ENCODE data around the gene AGR2.

Gene AGR2

GRCh38 chr7:16813232-16813616 is 8.4 kb upstream of the AGR2 start:
- no peak for DNase-seq (ENCODE audit: low read depth in 1 of 2, low spot score in 1 of 2)

DNA sequence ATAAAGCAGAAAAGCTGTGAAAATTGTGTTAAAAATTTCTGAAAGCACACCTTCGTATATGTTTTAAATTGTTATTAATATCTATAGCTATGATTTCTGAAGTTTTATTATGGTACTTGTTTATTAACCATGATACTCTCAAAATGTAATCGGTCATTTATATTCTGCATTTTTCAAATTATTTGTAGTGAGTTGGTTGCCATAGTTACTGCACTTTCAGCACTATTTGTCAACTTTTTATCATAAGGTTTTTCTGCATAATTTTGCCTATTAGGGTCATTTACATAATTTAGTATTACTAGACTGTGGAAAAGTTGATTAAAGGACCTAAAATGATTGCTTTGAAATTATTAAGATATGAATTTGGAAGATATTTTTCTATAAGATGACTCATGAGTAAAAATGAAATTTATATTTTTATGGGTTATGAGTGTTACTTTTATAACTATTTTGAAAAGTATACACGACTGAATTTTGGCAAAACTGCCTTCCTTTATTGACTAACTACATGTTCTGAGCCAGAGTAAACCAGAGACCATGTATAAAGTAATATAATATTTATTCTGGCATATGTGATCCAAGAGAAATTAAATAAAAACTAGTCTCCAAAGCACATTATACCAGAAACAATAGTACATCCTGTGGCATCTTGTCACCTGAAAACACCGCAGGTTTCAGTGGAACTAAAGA is 7.9 kb upstream of the AGR2 start:
- DNase-seq (ENCODE audit: low read depth in 1 of 2, low spot score in 1 of 2): no peak

- no peak for DNase-seq (ENCODE audit: low read depth in 1 of 2, low spot score in 1 of 2)
Measured at GRCh38 chr7:16811551-16811950, 6.8 kb upstream of the AGR2 start.

- no peak for DNase-seq (ENCODE audit: low read depth in 1 of 2, low spot score in 1 of 2)
Measured at GRCh38 chr7:16810573-16810972, 5.8 kb upstream of the AGR2 start.

GRCh38 chr7:16810112-16810511 is 5.3 kb upstream of the AGR2 start:
- DNase-seq (ENCODE audit: low read depth in 1 of 2, low spot score in 1 of 2): no peak

- no peak for DNase-seq (ENCODE audit: low read depth in 1 of 2, low spot score in 1 of 2)
Measured at GRCh38 chr7:16805441-16805840, 642 bp upstream of the AGR2 start.

DNA sequence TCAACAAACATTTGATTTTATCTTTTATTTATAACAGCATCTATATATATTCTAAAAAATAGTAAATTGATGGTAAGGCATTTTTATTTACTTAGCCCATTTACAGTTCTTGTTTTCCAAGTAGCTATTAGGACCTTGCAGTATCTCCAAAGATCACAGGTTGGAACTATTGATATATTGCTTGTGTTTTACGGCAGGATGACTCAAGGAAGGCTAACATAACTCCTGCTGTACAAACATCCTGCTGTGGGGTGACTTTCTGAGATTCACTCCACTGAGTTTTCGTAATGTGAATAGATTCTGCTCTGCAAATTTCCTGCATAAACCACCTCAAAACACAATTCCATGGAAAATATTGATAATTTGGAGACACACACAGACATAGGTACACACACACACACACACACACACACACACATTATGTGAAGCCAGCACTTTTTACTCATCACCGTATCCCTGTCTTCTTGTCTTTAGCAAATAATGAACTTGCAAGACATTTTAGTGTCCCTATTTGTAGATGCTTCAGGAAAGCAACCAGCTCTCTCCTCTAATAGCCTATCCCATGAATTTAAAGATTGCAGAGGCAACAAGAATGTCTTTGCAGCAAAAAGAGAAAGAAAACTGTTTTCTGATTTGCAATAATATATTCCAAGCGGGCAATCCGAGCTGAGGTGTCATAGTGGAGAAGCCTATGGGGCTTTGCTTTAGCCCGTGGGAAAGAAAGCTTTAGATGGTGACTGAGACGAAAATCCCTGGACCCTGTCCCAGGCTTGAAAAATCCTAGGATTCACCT is 722 bp downstream of the AGR2 start:
- no peak for DNase-seq (ENCODE audit: low read depth in 1 of 2, low spot score in 1 of 2)

- DNase-seq (ENCODE audit: low read depth in 1 of 2, low spot score in 1 of 2): no peak
Measured at GRCh38 chr7:16803125-16803524, 1.7 kb downstream of the AGR2 start.

- no peak for DNase-seq (ENCODE audit: low read depth in 1 of 2, low spot score in 1 of 2)
Measured at GRCh38 chr7:16801579-16801978, 3.2 kb downstream of the AGR2 start.

- DNase-seq (ENCODE audit: low read depth in 1 of 2, low spot score in 1 of 2): no peak
Measured at GRCh38 chr7:16801111-16801542, 3.7 kb downstream of the AGR2 start.

GRCh38 chr7:16795624-16796023 is 9.2 kb downstream of the AGR2 start:
- no peak for DNase-seq (ENCODE audit: low read depth in 1 of 2, low spot score in 1 of 2)

DNA sequence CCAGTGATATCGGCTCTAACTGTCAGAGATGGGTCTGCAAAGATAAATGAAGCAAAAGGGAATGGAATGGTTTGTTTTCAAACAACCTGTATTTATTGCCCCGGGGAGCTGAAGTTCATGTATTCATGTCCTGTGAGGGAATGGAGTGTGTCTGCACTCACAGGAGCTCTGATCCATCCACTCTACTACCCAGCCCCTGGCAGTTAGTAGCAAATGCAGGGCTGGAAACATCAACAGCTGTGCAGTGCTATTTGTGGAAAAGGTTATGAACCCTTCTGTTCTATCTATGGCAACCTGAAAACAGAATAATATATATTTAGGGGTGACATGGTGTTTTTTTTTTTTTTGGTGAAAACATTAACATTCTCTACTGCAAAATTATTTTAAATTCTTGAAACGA is 9.8 kb downstream of the AGR2 start:
- no peak for DNase-seq (ENCODE audit: low read depth in 1 of 2, low spot score in 1 of 2)

DNA sequence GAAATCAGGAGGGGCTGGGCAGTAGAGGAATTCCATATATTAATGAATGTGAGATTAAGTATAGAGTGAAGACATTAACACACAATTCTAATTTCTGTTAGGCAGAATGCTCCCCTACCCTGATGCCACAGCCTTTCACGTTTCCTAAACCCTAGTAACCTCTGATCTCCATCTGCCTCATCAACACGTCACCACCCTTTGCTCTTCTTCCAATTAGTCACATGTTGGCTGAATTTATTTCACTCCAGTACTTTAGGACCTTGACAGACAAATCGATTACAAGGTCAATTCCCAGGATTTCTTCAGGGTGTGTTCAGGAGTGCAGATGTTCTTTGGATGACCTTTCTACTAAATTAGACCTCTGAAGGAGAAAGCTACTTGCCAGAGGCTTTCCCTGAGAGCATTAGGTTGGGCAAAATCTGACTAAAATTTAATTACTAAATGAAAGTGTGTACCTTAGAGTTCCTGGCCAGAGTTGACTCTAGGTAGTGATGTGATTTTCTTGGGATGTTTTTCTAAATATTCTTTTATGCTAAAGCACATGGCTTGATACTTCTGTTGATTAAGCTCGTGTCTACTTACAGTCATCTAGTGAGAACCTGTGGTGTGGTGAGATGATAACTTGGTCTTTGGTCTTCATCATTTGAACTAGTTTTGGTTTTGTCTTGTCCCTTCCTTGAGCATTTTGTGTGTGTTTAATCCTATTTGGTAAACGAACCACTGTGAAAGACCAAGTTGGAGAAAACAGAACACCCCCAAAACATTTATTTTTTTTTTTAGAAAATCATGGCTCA is 12.7 kb downstream of the AGR2 start:
- no peak for DNase-seq (ENCODE audit: low read depth in 1 of 2, low spot score in 1 of 2)

DNA sequence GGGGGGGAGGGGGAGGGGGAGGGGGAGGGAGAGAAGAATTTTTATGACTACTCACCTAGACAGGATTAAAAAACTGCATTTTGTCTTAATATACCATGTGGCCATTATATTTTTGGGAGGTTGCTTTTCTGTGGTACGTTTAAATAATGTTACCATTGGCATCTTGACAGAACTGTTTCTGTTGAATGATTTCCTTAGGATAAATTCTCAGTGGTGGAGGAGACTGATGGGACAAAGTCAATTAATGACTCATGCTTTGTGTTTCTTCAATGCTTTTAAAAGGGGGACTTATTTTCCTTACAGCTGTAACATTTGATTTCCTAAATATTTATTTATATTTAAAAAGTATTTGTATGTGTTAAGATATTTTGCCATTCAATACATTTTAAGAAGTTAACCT is 13.7 kb downstream of the AGR2 start:
- DNase-seq (ENCODE audit: low read depth in 1 of 2, low spot score in 1 of 2): no peak

DNA sequence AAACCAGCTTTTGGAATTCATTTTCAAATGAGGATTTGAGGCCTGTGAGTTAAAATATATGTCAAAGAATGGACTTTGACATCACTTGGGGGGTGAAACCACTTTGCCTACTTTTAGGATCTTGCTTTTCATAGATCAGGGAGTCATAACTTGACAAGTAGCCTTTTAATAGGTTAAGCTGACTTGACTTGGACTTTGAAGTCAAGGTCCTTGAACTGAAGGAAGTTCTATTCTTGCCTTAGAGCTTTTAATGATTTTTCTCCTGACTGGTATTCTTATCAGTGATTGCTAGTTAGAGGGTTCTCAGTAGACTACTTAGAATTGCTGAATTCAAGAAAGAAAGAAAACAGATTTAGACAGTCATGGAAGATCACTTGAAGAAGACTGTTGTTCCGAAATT is 17.7 kb downstream of the AGR2 start:
- no peak for DNase-seq (ENCODE audit: low read depth in 1 of 2, low spot score in 1 of 2)

DNA sequence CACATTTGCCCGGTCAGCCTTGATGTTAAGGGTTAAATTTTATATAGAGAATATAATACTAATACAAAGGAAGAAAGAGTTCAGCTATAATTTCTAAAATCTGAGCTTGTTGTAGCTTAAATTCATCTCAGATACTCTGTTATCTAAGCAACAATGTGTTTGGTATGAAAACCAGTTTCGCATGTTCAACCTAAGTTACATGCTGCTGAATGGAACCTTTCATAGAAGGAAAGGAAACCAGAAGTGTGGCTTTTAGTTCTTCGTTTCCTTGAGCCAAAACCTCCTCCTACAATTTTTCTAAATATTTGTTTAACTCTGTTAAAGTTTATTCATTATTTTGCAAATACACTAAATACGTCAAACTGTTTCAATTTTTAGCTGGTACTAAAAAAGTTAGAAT is 18.5 kb downstream of the AGR2 start:
- no peak for DNase-seq (ENCODE audit: low read depth in 1 of 2, low spot score in 1 of 2)

GRCh38 chr7:16785846-16786245 is 19.0 kb downstream of the AGR2 start:
- DNase-seq (ENCODE audit: low read depth in 1 of 2, low spot score in 1 of 2): no peak

DNA sequence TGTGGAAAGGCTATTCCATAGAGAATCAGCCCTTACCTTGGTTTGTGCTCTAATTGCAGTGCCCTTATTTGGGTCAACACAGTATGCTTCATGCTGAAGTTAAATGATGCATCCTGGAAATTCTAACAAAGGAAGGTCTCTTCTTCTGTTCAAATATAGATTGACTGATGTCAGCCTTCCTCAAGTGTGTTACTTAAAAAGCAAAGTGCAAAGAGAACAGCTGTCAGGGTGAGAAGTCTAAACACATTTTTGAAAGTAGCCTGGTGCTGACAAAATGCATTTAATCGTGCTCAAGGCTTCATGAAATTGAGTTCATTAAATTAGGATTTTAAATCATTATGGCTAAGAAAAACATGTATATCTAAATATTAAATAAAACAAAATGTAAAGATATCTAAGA is 19.5 kb downstream of the AGR2 start:
- DNase-seq (ENCODE audit: low read depth in 1 of 2, low spot score in 1 of 2): no peak

DNA sequence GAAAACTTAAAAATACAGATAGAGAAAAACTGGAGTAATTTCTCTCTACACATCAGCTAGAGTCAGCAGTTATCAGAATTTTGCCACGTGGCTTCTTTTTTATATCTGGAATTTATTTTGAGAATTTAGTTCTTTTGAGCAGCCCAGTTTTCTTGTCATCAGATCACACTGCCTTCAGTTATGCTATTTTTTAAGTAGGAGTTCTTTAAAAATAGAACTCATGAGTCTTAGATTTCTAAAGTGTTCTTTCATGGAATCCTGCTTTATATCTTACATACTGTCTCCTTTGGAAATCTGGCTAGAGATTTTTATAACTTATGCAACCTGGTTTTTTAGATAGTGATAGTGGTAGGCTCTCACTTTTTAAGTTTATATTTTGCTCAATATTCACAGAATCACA is 24.2 kb downstream of the AGR2 start:
- DNase-seq (ENCODE audit: low read depth in 1 of 2, low spot score in 1 of 2): no peak

- DNase-seq (ENCODE audit: low read depth in 1 of 2, low spot score in 1 of 2): no peak
Measured at GRCh38 chr7:16779051-16779450, 25.7 kb downstream of the AGR2 start.

DNA sequence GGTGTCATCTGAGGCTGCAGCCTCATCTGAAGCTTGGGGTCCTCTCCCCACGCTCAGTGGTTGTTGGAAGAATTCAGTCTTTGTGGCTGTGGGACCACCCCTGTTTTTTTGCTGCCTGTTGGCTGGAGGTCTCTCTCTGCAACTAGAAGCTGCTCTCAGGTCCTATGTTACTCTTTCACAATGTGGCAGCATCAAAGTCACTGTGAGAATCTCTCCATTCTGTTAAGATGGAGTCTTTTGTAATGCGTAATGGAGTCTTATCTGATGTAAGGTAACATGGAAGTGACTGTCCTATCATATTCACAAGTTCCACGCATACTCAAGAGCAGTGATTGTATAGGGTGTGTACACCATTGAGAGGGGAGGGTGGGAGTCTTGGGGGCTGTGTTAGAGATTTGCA is 26.3 kb downstream of the AGR2 start:
- DNase-seq (ENCODE audit: low read depth in 1 of 2, low spot score in 1 of 2): no peak

GRCh38 chr7:16776053-16776452 is 28.7 kb downstream of the AGR2 start:
- no peak for DNase-seq (ENCODE audit: low read depth in 1 of 2, low spot score in 1 of 2)
